Tracheal epithelial cell (primary cell): ENCODE results near the gene SPACA6. TPM values are rescaled to one million over a fixed set of nuclear protein-coding genes. Genes with fewer than 3 reads are reported as not detected.

ENCODE experiments used
- total RNA-seq: library from RNA; depleted of rRNA; stranded (reverse); fragments of >200 nt; gene quantifications from 2 replicates; pipeline ENCODE4 v1.2.1, GENCODE V29; 2014

Gene SPACA6, protein sequence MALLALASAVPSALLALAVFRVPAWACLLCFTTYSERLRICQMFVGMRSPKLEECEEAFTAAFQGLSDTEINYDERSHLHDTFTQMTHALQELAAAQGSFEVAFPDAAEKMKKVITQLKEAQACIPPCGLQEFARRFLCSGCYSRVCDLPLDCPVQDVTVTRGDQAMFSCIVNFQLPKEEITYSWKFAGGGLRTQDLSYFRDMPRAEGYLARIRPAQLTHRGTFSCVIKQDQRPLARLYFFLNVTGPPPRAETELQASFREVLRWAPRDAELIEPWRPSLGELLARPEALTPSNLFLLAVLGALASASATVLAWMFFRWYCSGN
- 3.4 TPM in 1 of 2 replicates, not detected in the other for total RNA-seq

DNA sequence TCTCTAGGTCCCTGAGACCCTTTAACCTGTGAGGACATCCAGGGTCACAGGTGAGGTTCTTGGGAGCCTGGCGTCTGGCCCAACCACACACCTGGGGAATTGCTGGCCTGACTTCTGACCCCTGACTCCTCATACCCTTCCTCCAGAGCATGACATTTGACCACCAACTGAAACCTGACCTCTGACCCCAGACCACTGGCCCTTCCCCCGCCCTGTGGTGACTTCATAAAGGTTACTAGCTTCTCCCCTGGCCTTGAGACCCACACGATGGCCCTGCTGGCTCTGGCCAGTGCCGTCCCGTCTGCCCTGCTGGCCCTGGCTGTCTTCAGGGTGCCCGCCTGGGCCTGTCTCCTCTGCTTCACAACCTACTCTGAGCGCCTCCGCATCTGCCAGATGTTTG is at the start of gene SPACA6:
Gene SPACA6 (plus strand): TSS at position 71 of the 400 bp plus-strand sequence. CDS start 197 bp downstream, at position 268.

DNA sequence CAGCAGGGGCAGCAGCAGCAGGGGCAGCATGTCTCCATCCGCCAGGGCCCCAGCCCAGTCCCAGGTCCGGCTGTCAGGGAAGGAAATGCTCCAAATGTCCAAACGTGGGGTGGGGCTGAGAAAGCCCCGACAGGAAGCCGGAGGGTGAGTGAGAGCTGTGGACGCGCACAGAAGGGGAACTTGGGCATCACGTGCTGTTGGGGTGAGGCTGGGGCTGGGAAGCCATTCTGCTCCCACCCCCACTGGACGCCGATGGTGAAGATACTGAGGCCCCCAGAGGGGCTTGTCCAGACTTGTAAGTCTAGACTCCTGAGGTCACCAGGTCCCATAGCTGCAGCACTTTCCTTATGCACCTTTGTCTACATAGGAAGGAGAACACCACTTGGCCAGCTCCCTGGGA is 46.4 kb upstream of the SPACA6 start, which contains the start of gene SIGLEC14:
Gene SIGLEC14 (minus strand): TSS at position 96 of the 400 bp plus-strand sequence. CDS start 66 bp downstream, at position 30.

GRCh38 chr19:51751655-51752054 is 58.5 kb downstream of the SPACA6 start, which contains the start of gene FPR1:
FPR1 (minus strand) TSS chr19:51751878; CDS start chr19:51746994, 4,884 bp downstream.

Other genes with a start within 250 kb of the SPACA6 start
- not detected in 2 replicates for gene SIGLEC8, start 234.9 kb upstream of the SPACA6 start, total RNA-seq
- not detected in 2 replicates for gene CEACAM18, start 214.8 kb upstream of the SPACA6 start, total RNA-seq
- gene SIGLEC12, start 191.5 kb upstream of the SPACA6 start, total RNA-seq, result not detected in 2 replicates
- gene SIGLEC6, start 161.7 kb upstream of the SPACA6 start, total RNA-seq, result not detected in 2 replicates
- 1.7 and 1.9 TPM in 2 replicates for gene ZNF175, start 122.0 kb upstream of the SPACA6 start, total RNA-seq
- not detected in 2 replicates for gene SIGLEC5, start 62.9 kb upstream of the SPACA6 start, total RNA-seq
- gene SIGLEC14, start 46.5 kb upstream of the SPACA6 start, total RNA-seq, result not detected in 2 replicates
- gene HAS1, start 30.7 kb downstream of the SPACA6 start, total RNA-seq, result 2.2 TPM in 1 of 2 replicates, not detected in the other
- not detected in 2 replicates for gene FPR1, start 58.5 kb downstream of the SPACA6 start, total RNA-seq
- not detected in 2 replicates for gene FPR2, start 67.8 kb downstream of the SPACA6 start, total RNA-seq
- gene FPR3, start 101.8 kb downstream of the SPACA6 start, total RNA-seq, result not detected in 2 replicates
- 3.9 and 4.3 TPM in 2 replicates for gene ZNF577, start 194.6 kb downstream of the SPACA6 start, total RNA-seq
- gene ZNF649, start 211.7 kb downstream of the SPACA6 start, total RNA-seq, result 7.0 and 8.1 TPM in 2 replicates
- 5.8 and 6.7 TPM in 2 replicates for gene ZNF613, start 234.1 kb downstream of the SPACA6 start, total RNA-seq